Neural progenitor cell (in vitro differentiated cells): ENCODE results near the gene CEMIP2. TPM values are rescaled to one million over a fixed set of nuclear protein-coding genes. Genes with fewer than 3 reads are reported as not detected.
A peak's percentile ranks its signal among the peaks of the same experiment; 100 is the strongest.

Experiments
- DNase-seq: peaks from one replicate; pipeline ENCODE4 v3.0.0-alpha.2; 2016; ENCODE audit warnings: low spot score
- H2AFZ ChIP-seq: fragments of 200-600 bp; sonication (generic); replicated peaks from 2 replicates; pipeline ENCODE4 v1.6.1; 2016; ENCODE audit warnings: antibody characterized with exemption
- H3F3A ChIP-seq: fragments of 200-600 bp; sonication (generic); 2 replicates; pipeline ENCODE4 v1.6.1; 2016; ENCODE audit warnings: antibody characterized with exemption, low read depth
- H3K27ac ChIP-seq: fragments of 200-600 bp; sonication (generic); 2 replicates; pipeline ENCODE4 v1.5.1; 2016; ENCODE audit warnings: mild to moderate bottlenecking
- H3K27me3 ChIP-seq: fragments of 200-600 bp; sonication (generic); 2 replicates; pipeline ENCODE4 v1.6.1; 2016; ENCODE audit warnings: mild to moderate bottlenecking, moderate library complexity
- H3K36me3 ChIP-seq: fragments of 200-600 bp; sonication (generic); 2 replicates; pipeline ENCODE4 v1.5.1; 2016
- H3K4me1 ChIP-seq: fragments of 200-600 bp; sonication (generic); 2 replicates; pipeline ENCODE4 v1.6.1; 2016; ENCODE audit warnings: mixed run types
- H3K4me2 ChIP-seq: fragments of 200-600 bp; sonication (generic); 2 replicates; pipeline ENCODE4 v1.6.1; 2016
- H3K4me3 ChIP-seq: fragments of 200-600 bp; sonication (generic); 2 replicates; pipeline ENCODE4 v1.5.1; 2016
- H3K79me2 ChIP-seq: fragments of 200-600 bp; sonication (generic); 2 replicates; pipeline ENCODE4 v1.6.1; 2016; ENCODE audit warnings: low read depth
- H3K9ac ChIP-seq: fragments of 200-600 bp; sonication (generic); 2 replicates; pipeline ENCODE4 v1.6.1; 2016
- H3K9me3 ChIP-seq: fragments of 200-600 bp; sonication (generic); 2 replicates; pipeline ENCODE4 v1.5.1; 2016; ENCODE audit warnings: low read depth
- H4K20me1 ChIP-seq: fragments of 200-600 bp; sonication (generic); 2 replicates; pipeline ENCODE4 v1.6.1; 2016; ENCODE audit warnings: low read depth
- H3K27ac Mint-ChIP-seq: 3 replicates; pipeline ENCODE4 v1.8.0; 2021; ENCODE audit warnings: mixed read lengths
- H3K27me3 Mint-ChIP-seq: 2 replicates; pipeline ENCODE4 v1.8.0; 2022; ENCODE audit warnings: low read depth, mild to moderate bottlenecking, inconsistent platforms, moderate library complexity, mixed read lengths; ENCODE audit not compliant: insufficient read depth
- H3K36me3 Mint-ChIP-seq: 3 replicates; pipeline ENCODE4 v1.8.0; 2021; ENCODE audit warnings: mixed read lengths
- H3K4me1 Mint-ChIP-seq: 3 replicates; pipeline ENCODE4 v1.8.0; 2021; ENCODE audit warnings: mixed read lengths
- H3K4me3 Mint-ChIP-seq: 3 replicates; pipeline ENCODE4 v1.8.0; 2021; ENCODE audit warnings: mild to moderate bottlenecking, moderate library complexity, mixed read lengths
- H3K9me3 Mint-ChIP-seq: 3 replicates; pipeline ENCODE4 v1.8.0; 2020; ENCODE audit warnings: mixed read lengths
- CTCF ChIP-seq: fragments of 200-600 bp; sonication (generic); IDR thresholded peaks from 2 replicates; pipeline ENCODE4 v1.5.1; 2017; ENCODE audit warnings: antibody characterized with exemption, mild to moderate bottlenecking
- EZH2 ChIP-seq: fragments of 200-600 bp; sonication (generic); IDR thresholded peaks from 2 replicates; pipeline ENCODE4 v1.6.1; 2017; ENCODE audit warnings: antibody characterized with exemption, mild to moderate bottlenecking, moderate library complexity
- EZH2phosphoT487 ChIP-seq: fragments of 200-600 bp; sonication (generic); IDR thresholded peaks from 2 replicates; pipeline ENCODE4 v1.6.1; 2017; ENCODE audit warnings: antibody characterized with exemption
- total RNA-seq: library from RNA; depleted of rRNA; stranded (reverse); fragments of >200 nt; gene quantifications from 2 replicates; pipeline ENCODE4 v1.2.3, GENCODE V29; 2015; ENCODE audit warnings: low replicate concordance

CEMIP2 gene
- total RNA-seq, 1 donor from 2014 or later, result 218 TPM

- TF ChIP-seq EZH2phosphoT487 (no peak), EZH2 (no peak), CTCF (no peak)
- Histone ChIP-seq H3K4me1 (peaks cover 7% of the 10 kb centered on the region), H3K79me2 (peaks cover 100% of the 10 kb centered on the region), H2AFZ (no peak overlapping the region), H3K27ac (no peak overlapping the region), H3K9ac (no peak overlapping the region), H3K27me3 (no peaks in the 10 kb centered on the region), H3K4me2 (no peak overlapping the region), H4K20me1 (peaks cover 92% of the 10 kb centered on the region), H3K36me3 (peaks cover 36% of the 10 kb centered on the region), H3K4me3 (no peak overlapping the region), H3F3A (no peaks in the 10 kb centered on the region), H3K9me3 (no peaks in the 10 kb centered on the region)
- Mint-ChIP-seq H3K9me3 (no peaks in the 10 kb centered on the region), H3K36me3 (peaks cover 70% of the 10 kb centered on the region), H3K4me3 (no peak overlapping the region), H3K27ac (no peak overlapping the region), H3K27me3 (peaks cover 6% of the 10 kb centered on the region), H3K4me1 (no peaks in the 10 kb centered on the region)
- DNase-seq, result no peak
Observed at GRCh38 chr9:71742703-71743102, 25.6 kb downstream of the CEMIP2 start.

- H3K4me1 Mint-ChIP-seq, result no peaks in the 10 kb centered on the region
- H3K27ac Mint-ChIP-seq, result no peak overlapping the region
- no peak overlapping the region for H3K4me2 ChIP-seq
- no peak overlapping the region for H2AFZ ChIP-seq
- H3K4me3 ChIP-seq, result no peak overlapping the region
- TF ChIP-seq EZH2 (no peak), CTCF (no peak), EZH2phosphoT487 (no peak)
- no peaks in the 10 kb centered on the region for H3F3A ChIP-seq
- peaks cover 6% of the 10 kb centered on the region for H3K27me3 Mint-ChIP-seq
- H3K79me2 ChIP-seq, result peaks cover 100% of the 10 kb centered on the region
- H3K36me3 Mint-ChIP-seq, result peaks cover 67% of the 10 kb centered on the region
- no peak for DNase-seq
- H3K9me3 Mint-ChIP-seq, result no peaks in the 10 kb centered on the region
- H3K27ac ChIP-seq, result peak overlapping the region; percentile 31
- H3K36me3 ChIP-seq, result peaks cover 40% of the 10 kb centered on the region
- no peaks in the 10 kb centered on the region for H3K27me3 ChIP-seq
- H3K4me1 ChIP-seq, result peaks cover 7% of the 10 kb centered on the region
- H4K20me1 ChIP-seq, result peaks cover 92% of the 10 kb centered on the region
- H3K4me3 Mint-ChIP-seq, result no peak overlapping the region
- no peak overlapping the region for H3K9ac ChIP-seq
- H3K9me3 ChIP-seq, result no peaks in the 10 kb centered on the region
Observed at GRCh38 chr9:71741926-71742648, 26.2 kb downstream of the CEMIP2 start.

- no peak overlapping the region for H3K4me3 ChIP-seq
- peaks cover 92% of the 10 kb centered on the region for H4K20me1 ChIP-seq
- peaks cover 5% of the 10 kb centered on the region for H3F3A ChIP-seq
- Mint-ChIP-seq H3K27ac (no peak overlapping the region), H3K9me3 (no peaks in the 10 kb centered on the region), H3K27me3 (peaks cover 6% of the 10 kb centered on the region), H3K4me3 (no peak overlapping the region), H3K36me3 (peaks cover 62% of the 10 kb centered on the region), H3K4me1 (no peaks in the 10 kb centered on the region)
- TF ChIP-seq EZH2phosphoT487 (no peak), CTCF (no peak), EZH2 (no peak)
- DNase-seq, result no peak
- H3K79me2 ChIP-seq, result peaks cover 100% of the 10 kb centered on the region
- H3K27me3 ChIP-seq, result no peaks in the 10 kb centered on the region
- H3K4me1 ChIP-seq, result peaks cover 2% of the 10 kb centered on the region
- peaks cover 27% of the 10 kb centered on the region for H3K36me3 ChIP-seq
- no peak overlapping the region for H2AFZ ChIP-seq
- no peak overlapping the region for H3K9ac ChIP-seq
- H3K9me3 ChIP-seq, result no peaks in the 10 kb centered on the region
- H3K4me2 ChIP-seq, result no peak overlapping the region
- H3K27ac ChIP-seq, result peak overlapping the region; percentile 54
Observed at GRCh38 chr9:71740199-71740598, 28.1 kb downstream of the CEMIP2 start.
